Measurements from ENCODE around the gene MATN4.
A peak's percentile ranks its signal among the peaks of the same experiment; 100 is the strongest.
"Not testable (repeated sequence)": the region's sequence is repeated elsewhere in the genome, so short reads cannot be mapped to it uniquely, and the experiment has no call there.

The MATN4 gene

GRCh38 chr20:45308117-45308778 is at the start of gene MATN4:
TSS of gene MATN4 (minus strand) at chr20:45308299. CDS start at chr20:45305582, 2,717 bp downstream.
- DNase-seq (ENCODE audit: low spot score) = no peak

GRCh38 chr20:45355209-45356084 is 47.3 kb upstream of the MATN4 start:
- no peak for DNase-seq (ENCODE audit: low spot score)

- no peak for DNase-seq (ENCODE audit: low spot score)
Measured at GRCh38 chr20:45354423-45355208, 46.5 kb upstream of the MATN4 start.

- no peak for DNase-seq (ENCODE audit: low spot score)
Measured at GRCh38 chr20:45353746-45354145, 45.6 kb upstream of the MATN4 start.

GRCh38 chr20:45352729-45353128 is 44.6 kb upstream of the MATN4 start:
- DNase-seq (ENCODE audit: low spot score) = no peak

GRCh38 chr20:45350795-45351194 is 42.7 kb upstream of the MATN4 start:
- DNase-seq (ENCODE audit: low spot score) = not testable (repeated sequence)

- DNase-seq (ENCODE audit: low spot score) = no peak
Measured at GRCh38 chr20:45350217-45350616, 42.1 kb upstream of the MATN4 start.

- no peak for DNase-seq (ENCODE audit: low spot score)
Measured at GRCh38 chr20:45347936-45348778, 40.1 kb upstream of the MATN4 start, which contains the start of gene SDC4. TSS of gene SDC4 (minus strand) at chr20:45348424. CDS start at chr20:45348384, 40 bp downstream.

GRCh38 chr20:45347297-45347935 is 39.3 kb upstream of the MATN4 start:
- no peak for DNase-seq (ENCODE audit: low spot score)

GRCh38 chr20:45346851-45347250 is 38.8 kb upstream of the MATN4 start:
- DNase-seq (ENCODE audit: low spot score) = no peak

GRCh38 chr20:45346291-45346718 is 38.2 kb upstream of the MATN4 start:
- DNase-seq (ENCODE audit: low spot score) = no peak

GRCh38 chr20:45345104-45345936 is 37.2 kb upstream of the MATN4 start:
- DNase-seq (ENCODE audit: low spot score) = no peak

GRCh38 chr20:45344168-45344860 is 36.2 kb upstream of the MATN4 start:
- DNase-seq (ENCODE audit: low spot score) = no peak

- no peak for DNase-seq (ENCODE audit: low spot score)
Measured at GRCh38 chr20:45343532-45344167, 35.6 kb upstream of the MATN4 start.

- no peak for DNase-seq (ENCODE audit: low spot score)
Measured at GRCh38 chr20:45342855-45343531, 34.9 kb upstream of the MATN4 start.

GRCh38 chr20:45341939-45342854 is 34.1 kb upstream of the MATN4 start:
- peak; percentile 44 for DNase-seq (ENCODE audit: low spot score)

- no peak for DNase-seq (ENCODE audit: low spot score)
Measured at GRCh38 chr20:45341579-45341938, 33.5 kb upstream of the MATN4 start.

All from putamen (tissue), 1 donor.